HepG2 (cell line): Measurements from ENCODE around the gene SLFN14. TPM values are rescaled to one million over a fixed set of nuclear protein-coding genes. Genes with fewer than 3 reads are reported as not detected.
"Not testable (repeated sequence)": the region's sequence is repeated elsewhere in the genome, so short reads cannot be mapped to it uniquely, and the experiment has no call there.

Source experiments
- ATAC-seq: fragments of 200-7000 bp; cut with Tn5 transposase; 3 replicates; pipeline ENCODE4 v1.9.1; 2020; ENCODE audit warnings: mild to moderate bottlenecking, moderate library complexity
- BruUV-seq: library from RNA; stranded (reverse); fragments of 400-500 nt; replicated peaks from 2 replicates; lab custom pipeline; 2021; lab: Mats Ljungman, UMichigan
- CTCF ChIA-PET: fragments of 300-600 bp; formaldehyde crosslinking; extraction: SDS; loops from one replicate; lab custom pipeline; 2021; ENCODE audit warnings: low total read pairs, inconsistent platforms, low intra/inter-chr PET ratio; lab: Yijun Ruan, JAX
- POLR2A ChIA-PET: fragments of 350-600 bp; sonication (Branson Sonifier 250); formaldehyde crosslinking; loops from one replicate; lab custom pipeline; 2020; ENCODE audit warnings: antibody characterized with exemption, inconsistent platforms; lab: Yijun Ruan, JAX
- DNase-seq: peaks from one replicate; pipeline ENCODE4 v3.0.0-alpha.2; 2015; ENCODE audit warnings: low spot score
- FAIRE-seq: peaks from 3 replicates; lab custom pipeline; 2011; peaks lifted over from hg19 to GRCh38; lab: Jason Lieb, UNC
- H2AFZ ChIP-seq: one replicate; pipeline ENCODE4 v1.6.1; 2011; ENCODE audit warnings: low read length, inconsistent platforms
- H3K27ac ChIP-seq: fragments of 300-600 bp; 3 replicates; pipeline ENCODE4 v1.8.0; 2011; ENCODE audit warnings: mixed run types, mild to moderate bottlenecking, mixed read lengths, low read length, inconsistent platforms; ENCODE audit not compliant: insufficient read depth; ENCODE audit errors: extremely low read length
- H3K27me3 ChIP-seq, 2 experiments: fragments of 200-600 bp in 1 of 2; 2 replicates in 1 of 2; 3 replicates in 1 of 2; pipeline versions ENCODE4 v1.6.0 to v1.8.0; 2011; ENCODE audit warnings: low read length in 2 of 2, mild to moderate bottlenecking in 2 of 2, moderate library complexity in 2 of 2, inconsistent platforms in 1 of 2; ENCODE audit not compliant: insufficient read depth in 2 of 2, control insufficient read depth in 1 of 2
- H3K36me3 ChIP-seq, 2 experiments: fragments of 200-600 bp in 1 of 2; replicated peaks in 1 of 2; 2 replicates in 1 of 2; 3 replicates in 1 of 2; pipeline versions ENCODE4 v1.5.1 to v1.8.0; 2011; ENCODE audit warnings: low read length in 2 of 2, inconsistent platforms in 1 of 2; ENCODE audit not compliant: insufficient read depth in 2 of 2, control insufficient read depth in 1 of 2
- H3K4me1 ChIP-seq: 2 replicates; pipeline ENCODE4 v1.5.1; 2012; ENCODE audit warnings: low read length, inconsistent platforms; ENCODE audit not compliant: insufficient read depth
- H3K4me2 ChIP-seq: 2 replicates; pipeline ENCODE4 v1.6.0; 2011; ENCODE audit warnings: low read depth, low read length, inconsistent platforms
- H3K4me3 ChIP-seq, 3 experiments: fragments of 200-600 bp in 1 of 3; sonication (generic), shearing (Covaris generic) in 1 of 3; replicated peaks in 1 of 3; 2 replicates each; pipeline ENCODE4 v1.5.1; 2011 to 2016; ENCODE audit warnings: low read length in 3 of 3, inconsistent platforms in 2 of 3, low read depth in 2 of 3, mild to moderate bottlenecking in 2 of 3, control low read depth in 1 of 3, mixed read lengths in 1 of 3; ENCODE audit not compliant: insufficient read depth in 1 of 3
- H3K79me2 ChIP-seq: one replicate; pipeline ENCODE4 v1.6.1; 2011; ENCODE audit warnings: low read length, inconsistent platforms; ENCODE audit not compliant: insufficient read depth
- H3K9ac ChIP-seq: 2 replicates; pipeline ENCODE4 v1.6.0; 2011; ENCODE audit warnings: mild to moderate bottlenecking, low read depth, low read length, inconsistent platforms; ENCODE audit not compliant: insufficient read depth
- H3K9me3 ChIP-seq: 2 replicates; pipeline ENCODE4 v1.5.1; 2012; ENCODE audit warnings: mild to moderate bottlenecking, low read length
- H4K20me1 ChIP-seq: 2 replicates; pipeline ENCODE4 v1.6.0; 2011; ENCODE audit warnings: inconsistent platforms, mild to moderate bottlenecking, low read length, moderate library complexity; ENCODE audit not compliant: insufficient read depth
- FLYWCH1 ChIP-seq: sonication (generic); formaldehyde crosslinking; IDR thresholded peaks from 2 replicates; pipeline ENCODE4 v1.8.1; 2023; ENCODE audit warnings: mild to moderate bottlenecking, missing genetic modification reagents
- FOSL2 ChIP-seq: sonication (generic); formaldehyde crosslinking; IDR thresholded peaks from 2 replicates; pipeline ENCODE4 v1.4.0; 2020; ENCODE audit warnings: missing genetic modification reagents
- PHF21A ChIP-seq: sonication (generic); formaldehyde crosslinking; IDR thresholded peaks from 2 replicates; pipeline ENCODE4 v1.5.0; 2020; ENCODE audit warnings: mild to moderate bottlenecking, missing genetic modification reagents
- SP4 ChIP-seq: sonication (generic); formaldehyde crosslinking; IDR thresholded peaks from 2 replicates; pipeline ENCODE4 v1.8.1; 2023; ENCODE audit warnings: mild to moderate bottlenecking, missing genetic modification reagents
- ZNF235 ChIP-seq: sonication (generic); formaldehyde crosslinking; IDR thresholded peaks from 2 replicates; pipeline ENCODE4 v1.8.1; 2023; ENCODE audit warnings: mild to moderate bottlenecking, missing genetic modification reagents, borderline replicate concordance
- ZNF282 ChIP-seq: fragments of 450-650 bp; IDR thresholded peaks from 2 replicates; pipeline ENCODE4 v1.6.1; 2018; ENCODE audit not compliant: partially characterized antibody
- ZNF781 ChIP-seq: sonication (generic); formaldehyde crosslinking; IDR thresholded peaks from 2 replicates; pipeline ENCODE4 v1.5.1; 2020; ENCODE audit warnings: borderline replicate concordance, mild to moderate bottlenecking, missing genetic modification reagents; ENCODE audit errors: not compliant biosample characterization
- WGBS: methylation state at CpG from one replicate; pipeline ENCODE4 v1.1.6; 2017; ENCODE audit warnings: low lambda C conversion rate; 5-methylcytosine and 5-hydroxymethylcytosine counted together
- in situ Hi-C: cut with HindIII; loops from 2 replicates; pipeline ENCODE4 v1.10.0; 2017; ENCODE audit warnings: low pct_unique_long_range_greater_than_20kb; ENCODE audit not compliant: extremely low pct_ligation_motif_present
- intact Hi-C: fragments of 100-400 bp; cut with micrococcal nuclease; formaldehyde crosslinking; loops from one replicate; pipeline ENCODE4 v1.10.0; 2022; ENCODE audit not compliant: unreplicated experiment
- polyA plus RNA-seq, 8 experiments: library from polyadenylated mRNA; depleted of rRNA in 3 of 8; stranded (reverse) in 7 of 8; unstranded in 1 of 8; fragments of >200 nt; fragmentation: Illumina TruSeq in 4 of 8; extraction: Trizol in 4 of 8; gene quantifications; 2 replicates each; pipeline versions ENCODE4 v1.2.1 to v1.2.3, GENCODE V29; 2011 to 2016; ENCODE audit warnings: low read depth in 4 of 8, missing spikeins in 1 of 8, mixed read lengths in 1 of 8; ENCODE audit not compliant: insufficient read depth in 1 of 8
- total RNA-seq, 5 experiments: library from RNA; depleted of rRNA; stranded (reverse); fragments of >200 nt; fragmentation: Illumina TruSeq; extraction: Trizol; gene quantifications; 2 replicates each; pipeline ENCODE4 v1.2.3, GENCODE V29; 2016; ENCODE audit warnings: low read depth in 1 of 5
- TF ChIP-seq, protein P1 (sequence below): sonication (generic); formaldehyde crosslinking; IDR thresholded peaks from 2 replicates; pipeline ENCODE4 v1.4.0; 2020; ENCODE audit warnings: missing genetic modification reagents, mild to moderate bottlenecking, borderline replicate concordance
- TF ChIP-seq, protein P2 (sequence below): fragments of 450-650 bp; IDR thresholded peaks from 2 replicates; pipeline ENCODE4 v1.6.1; 2017
- TF ChIP-seq, protein P3 (sequence below): sonication (generic); formaldehyde crosslinking; IDR thresholded peaks from 2 replicates; pipeline ENCODE4 v1.5.0; 2020; ENCODE audit warnings: mild to moderate bottlenecking, missing genetic modification reagents

Gene SLFN14
- total and polyA plus RNA-seq, 2 of the 13 experiments (the other 11 are each of a cell fraction or from before 2014, with no cell fraction given), result not detected

DNA sequence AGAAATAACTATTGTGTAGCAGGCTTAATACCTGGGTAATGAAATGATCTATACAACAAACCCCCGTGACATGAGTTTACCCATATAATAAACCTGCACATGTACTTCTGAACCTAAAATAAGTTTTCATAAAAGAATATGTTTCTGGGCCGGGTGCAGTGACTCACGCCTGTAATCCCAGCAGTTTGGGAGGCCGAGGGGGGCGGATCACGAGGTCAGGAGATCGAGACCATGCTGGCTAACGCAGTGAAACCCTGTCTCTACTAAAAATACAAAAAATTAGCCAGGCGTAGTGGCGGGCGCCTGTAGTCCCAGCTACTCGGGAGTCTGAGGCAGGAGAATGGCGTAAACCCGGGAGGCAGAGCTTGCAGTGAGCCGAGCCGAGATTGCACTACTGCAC is 2.6 kb upstream of the SLFN14 start:
- H2AFZ ChIP-seq, H3K27me3 ChIP-seq, H3K9me3 ChIP-seq, H3K4me1 ChIP-seq, FAIRE-seq, CTCF ChIA-PET, BruUV-seq, H3K4me2 ChIP-seq, ATAC-seq, H3K9ac ChIP-seq, POLR2A ChIA-PET, H3K27ac ChIP-seq, H3K79me2 ChIP-seq, H4K20me1 ChIP-seq, in situ Hi-C loops, H3K4me3 ChIP-seq, DNase-seq, H3K36me3 ChIP-seq: not testable (repeated sequence)
- intact Hi-C loops, result loop anchor here (5.0 kb wide), 1 partner anchor 596 kb away; no protein-coding TSS in a partner anchor
- 34% methylated on average over 16 of the region's 16 CpGs for WGBS

DNA sequence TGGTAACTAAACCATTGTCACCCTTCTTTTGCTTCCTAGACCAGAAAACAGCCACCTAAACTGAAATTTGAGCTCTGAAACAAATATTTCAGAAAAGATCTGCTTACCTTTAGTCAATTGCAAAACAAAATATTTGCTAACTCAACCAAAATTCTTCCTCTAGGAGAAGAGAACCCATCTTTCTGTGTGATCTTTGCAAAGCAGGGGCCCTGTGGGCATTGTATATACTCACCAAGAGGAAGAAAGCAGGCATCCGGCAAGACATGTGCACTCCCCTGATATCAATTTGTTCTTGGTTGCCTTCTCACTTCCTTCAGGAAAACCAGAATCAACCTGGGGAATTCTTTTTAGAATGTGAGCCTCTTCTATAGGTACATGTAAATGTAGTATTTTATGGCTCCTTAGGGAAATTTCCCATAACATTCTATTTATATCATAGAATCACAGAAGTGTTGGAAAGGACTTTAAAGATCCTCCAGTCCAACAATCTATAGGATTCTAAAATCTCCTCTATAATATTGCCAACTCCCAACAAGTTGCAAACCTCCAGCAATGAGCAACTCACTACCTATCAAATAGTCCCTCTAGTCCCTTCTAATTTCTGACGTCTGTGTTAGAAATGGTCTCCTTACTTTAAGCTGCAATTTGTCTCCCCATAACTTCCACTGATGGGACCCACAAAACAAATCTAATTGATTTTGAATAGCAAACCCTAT is 966 bp downstream of the SLFN14 start:
- in situ Hi-C loops (loop anchor here (10.0 kb wide), 1 partner anchor 185 kb away; no protein-coding TSS in a partner anchor), intact Hi-C loops (loop anchor here (5.0 kb wide), 2 partner anchors 188 to 592 kb away; no protein-coding TSS in a partner anchor)
- H3K27ac ChIP-seq, result no peak overlapping the region
- no peaks in the 10 kb centered on the region for H4K20me1 ChIP-seq
- WGBS, result 35% methylated on average over 2 of the region's 2 CpGs
- peaks cover 4 to 7% of the 10 kb centered on the region in 2 experiments; a peak in 2 of 5 replicates for H3K27me3 ChIP-seq
- no peaks in the 10 kb centered on the region for H3K79me2 ChIP-seq
- no peak overlapping the region for H3K9ac ChIP-seq
- H3K4me3 ChIP-seq, result no peak overlapping the region
- no peaks in the 10 kb centered on the region for H3K36me3 ChIP-seq
- POLR2A ChIA-PET, result no interaction called here
- BruUV-seq, result no TSS peak
- ATAC-seq (no peak), DNase-seq (no peak), FAIRE-seq (no peak)
- H3K4me1 ChIP-seq, result peaks cover 9% of the 10 kb centered on the region; the same call in 1 of the 2 replicates
- no peak overlapping the region for H2AFZ ChIP-seq
- no peak overlapping the region for H3K4me2 ChIP-seq
- H3K9me3 ChIP-seq, result no peaks in the 10 kb centered on the region
- CTCF ChIA-PET, result no interaction called here
- TF ChIP-seq ZNF282 (no peak), FLYWCH1 (CRISPR knock-in tag) (no peak), ZNF235 (CRISPR knock-in tag) (no peak), SP4 (CRISPR knock-in tag) (no peak), FOSL2 (CRISPR knock-in tag) (no peak), PHF21A (no peak), ZNF781 (CRISPR knock-in tag) (no peak)
- TF ChIP-seq, protein P1, sequence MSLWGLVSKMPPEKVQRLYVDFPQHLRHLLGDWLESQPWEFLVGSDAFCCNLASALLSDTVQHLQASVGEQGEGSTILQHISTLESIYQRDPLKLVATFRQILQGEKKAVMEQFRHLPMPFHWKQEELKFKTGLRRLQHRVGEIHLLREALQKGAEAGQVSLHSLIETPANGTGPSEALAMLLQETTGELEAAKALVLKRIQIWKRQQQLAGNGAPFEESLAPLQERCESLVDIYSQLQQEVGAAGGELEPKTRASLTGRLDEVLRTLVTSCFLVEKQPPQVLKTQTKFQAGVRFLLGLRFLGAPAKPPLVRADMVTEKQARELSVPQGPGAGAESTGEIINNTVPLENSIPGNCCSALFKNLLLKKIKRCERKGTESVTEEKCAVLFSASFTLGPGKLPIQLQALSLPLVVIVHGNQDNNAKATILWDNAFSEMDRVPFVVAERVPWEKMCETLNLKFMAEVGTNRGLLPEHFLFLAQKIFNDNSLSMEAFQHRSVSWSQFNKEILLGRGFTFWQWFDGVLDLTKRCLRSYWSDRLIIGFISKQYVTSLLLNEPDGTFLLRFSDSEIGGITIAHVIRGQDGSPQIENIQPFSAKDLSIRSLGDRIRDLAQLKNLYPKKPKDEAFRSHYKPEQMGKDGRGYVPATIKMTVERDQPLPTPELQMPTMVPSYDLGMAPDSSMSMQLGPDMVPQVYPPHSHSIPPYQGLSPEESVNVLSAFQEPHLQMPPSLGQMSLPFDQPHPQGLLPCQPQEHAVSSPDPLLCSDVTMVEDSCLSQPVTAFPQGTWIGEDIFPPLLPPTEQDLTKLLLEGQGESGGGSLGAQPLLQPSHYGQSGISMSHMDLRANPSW, result no peak
- TF ChIP-seq, protein P2, sequence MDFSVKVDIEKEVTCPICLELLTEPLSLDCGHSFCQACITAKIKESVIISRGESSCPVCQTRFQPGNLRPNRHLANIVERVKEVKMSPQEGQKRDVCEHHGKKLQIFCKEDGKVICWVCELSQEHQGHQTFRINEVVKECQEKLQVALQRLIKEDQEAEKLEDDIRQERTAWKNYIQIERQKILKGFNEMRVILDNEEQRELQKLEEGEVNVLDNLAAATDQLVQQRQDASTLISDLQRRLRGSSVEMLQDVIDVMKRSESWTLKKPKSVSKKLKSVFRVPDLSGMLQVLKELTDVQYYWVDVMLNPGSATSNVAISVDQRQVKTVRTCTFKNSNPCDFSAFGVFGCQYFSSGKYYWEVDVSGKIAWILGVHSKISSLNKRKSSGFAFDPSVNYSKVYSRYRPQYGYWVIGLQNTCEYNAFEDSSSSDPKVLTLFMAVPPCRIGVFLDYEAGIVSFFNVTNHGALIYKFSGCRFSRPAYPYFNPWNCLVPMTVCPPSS, result no peak
- TF ChIP-seq, protein P3, sequence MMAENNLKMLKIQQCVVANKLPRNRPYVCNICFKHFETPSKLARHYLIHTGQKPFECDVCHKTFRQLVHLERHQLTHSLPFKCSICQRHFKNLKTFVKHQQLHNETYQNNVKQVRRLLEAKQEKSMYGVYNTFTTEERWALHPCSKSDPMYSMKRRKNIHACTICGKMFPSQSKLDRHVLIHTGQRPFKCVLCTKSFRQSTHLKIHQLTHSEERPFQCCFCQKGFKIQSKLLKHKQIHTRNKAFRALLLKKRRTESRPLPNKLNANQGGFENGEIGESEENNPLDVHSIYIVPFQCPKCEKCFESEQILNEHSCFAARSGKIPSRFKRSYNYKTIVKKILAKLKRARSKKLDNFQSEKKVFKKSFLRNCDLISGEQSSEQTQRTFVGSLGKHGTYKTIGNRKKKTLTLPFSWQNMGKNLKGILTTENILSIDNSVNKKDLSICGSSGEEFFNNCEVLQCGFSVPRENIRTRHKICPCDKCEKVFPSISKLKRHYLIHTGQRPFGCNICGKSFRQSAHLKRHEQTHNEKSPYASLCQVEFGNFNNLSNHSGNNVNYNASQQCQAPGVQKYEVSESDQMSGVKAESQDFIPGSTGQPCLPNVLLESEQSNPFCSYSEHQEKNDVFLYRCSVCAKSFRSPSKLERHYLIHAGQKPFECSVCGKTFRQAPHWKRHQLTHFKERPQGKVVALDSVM (CRISPR knock-in tag), result no peak
